HepG2 (cell line): ENCODE results near the gene ARHGAP30. TPM values are rescaled to one million over a fixed set of nuclear protein-coding genes. Genes with fewer than 3 reads are reported as not detected.

Experiments
- AFF4 ChIP-seq: sonication (generic); formaldehyde crosslinking; IDR thresholded peaks from 2 replicates; pipeline ENCODE4 v1.4.0; 2020; ENCODE audit warnings: missing genetic modification reagents
- DZIP1 ChIP-seq: sonication (generic); formaldehyde crosslinking; IDR thresholded peaks from 2 replicates; pipeline ENCODE4 v1.5.0; 2020; ENCODE audit warnings: mild to moderate bottlenecking, missing genetic modification reagents
- KAT8 ChIP-seq: IDR thresholded peaks from 2 replicates; pipeline ENCODE4 v1.6.1; 2016; ENCODE audit warnings: missing genetic modification reagents, missing compliant biosample characterization
- KMT2A ChIP-seq: sonication (generic); formaldehyde crosslinking; IDR thresholded peaks from 2 replicates; pipeline ENCODE4 v1.4.0; 2020; ENCODE audit warnings: missing genetic modification reagents
- NFYC ChIP-seq: IDR thresholded peaks from 2 replicates; pipeline ENCODE4 v1.6.1; 2016; ENCODE audit warnings: missing genetic modification reagents, missing compliant biosample characterization
- ZNF136 ChIP-seq: sonication (generic); formaldehyde crosslinking; IDR thresholded peaks from 2 replicates; pipeline ENCODE4 v1.8.1; 2022; ENCODE audit warnings: low read depth, mild to moderate bottlenecking, moderate library complexity, missing genetic modification reagents
- ZNF44 ChIP-seq: sonication (generic); formaldehyde crosslinking; IDR thresholded peaks from 2 replicates; pipeline ENCODE4 v1.5.1; 2020; ENCODE audit warnings: mild to moderate bottlenecking, missing genetic modification reagents
- ZNF574 ChIP-seq: sonication (generic); formaldehyde crosslinking; IDR thresholded peaks from 2 replicates; pipeline ENCODE4 v1.4.0; 2020; ENCODE audit warnings: missing genetic modification reagents
- ZNF614 ChIP-seq: IDR thresholded peaks from 2 replicates; pipeline ENCODE4 v1.6.1; 2018; ENCODE audit warnings: missing biosample characterization, missing genetic modification reagents, inconsistent platforms, borderline replicate concordance
- ZNF782 ChIP-seq: sonication (generic); formaldehyde crosslinking; IDR thresholded peaks from 2 replicates; pipeline ENCODE4 v1.4.0; 2020; ENCODE audit warnings: missing genetic modification reagents, mild to moderate bottlenecking, borderline replicate concordance
- polyA plus RNA-seq, 8 experiments: library from polyadenylated mRNA; depleted of rRNA in 3 of 8; stranded (reverse) in 7 of 8; unstranded in 1 of 8; fragments of >200 nt; fragmentation: Illumina TruSeq in 4 of 8; extraction: Trizol in 4 of 8; gene quantifications; 2 replicates each; pipeline versions ENCODE4 v1.2.1 to v1.2.3, GENCODE V29; 2011 to 2016; ENCODE audit warnings: low read depth in 4 of 8, missing spikeins in 1 of 8, mixed read lengths in 1 of 8; ENCODE audit not compliant: insufficient read depth in 1 of 8
- total RNA-seq, 5 experiments: library from RNA; depleted of rRNA; stranded (reverse); fragments of >200 nt; fragmentation: Illumina TruSeq; extraction: Trizol; gene quantifications; 2 replicates each; pipeline ENCODE4 v1.2.3, GENCODE V29; 2016; ENCODE audit warnings: low read depth in 1 of 5
- TF ChIP-seq, protein P1 (sequence below): IDR thresholded peaks from 2 replicates; pipeline ENCODE4 v1.4.0; 2020; ENCODE audit warnings: mild to moderate bottlenecking, missing genetic modification reagents
- TF ChIP-seq, protein P2 (sequence below): sonication (generic); formaldehyde crosslinking; IDR thresholded peaks from 2 replicates; pipeline ENCODE4 v1.8.0; 2022; ENCODE audit warnings: mild to moderate bottlenecking, missing genetic modification reagents

ARHGAP30 gene
- total and polyA plus RNA-seq, 2 of the 13 experiments (the other 11 are each of a cell fraction or from before 2014, with no cell fraction given): 0.13 to 0.20 TPM

GRCh38 chr1:161044908-161045735, 24.6 kb downstream of the ARHGAP30 start (continued):
- TF ChIP-seq ZNF574 (CRISPR knock-in tag) (peak; percentile 47; the same call in 1 of the 2 replicates), DZIP1 (no peak), KAT8 (no peak; the same call in 1 of the 2 replicates), NFYC (CRISPR knock-in tag) (0 out of 2 replicates have a peak, but pooled peaks have one; percentile 42), ZNF614 (CRISPR knock-in tag) (0 out of 2 replicates have a peak, but pooled peaks have one; percentile 42), AFF4 (CRISPR knock-in tag) (0 out of 2 replicates have a peak, but pooled peaks have one; percentile 26), ZNF782 (no peak), ZNF44 (CRISPR knock-in tag) (no peak), ZNF136 (CRISPR knock-in tag) (no peak), KMT2A (CRISPR knock-in tag) (peak; percentile 44; the same call in 1 of the 2 replicates)
- TF ChIP-seq, protein P1, sequence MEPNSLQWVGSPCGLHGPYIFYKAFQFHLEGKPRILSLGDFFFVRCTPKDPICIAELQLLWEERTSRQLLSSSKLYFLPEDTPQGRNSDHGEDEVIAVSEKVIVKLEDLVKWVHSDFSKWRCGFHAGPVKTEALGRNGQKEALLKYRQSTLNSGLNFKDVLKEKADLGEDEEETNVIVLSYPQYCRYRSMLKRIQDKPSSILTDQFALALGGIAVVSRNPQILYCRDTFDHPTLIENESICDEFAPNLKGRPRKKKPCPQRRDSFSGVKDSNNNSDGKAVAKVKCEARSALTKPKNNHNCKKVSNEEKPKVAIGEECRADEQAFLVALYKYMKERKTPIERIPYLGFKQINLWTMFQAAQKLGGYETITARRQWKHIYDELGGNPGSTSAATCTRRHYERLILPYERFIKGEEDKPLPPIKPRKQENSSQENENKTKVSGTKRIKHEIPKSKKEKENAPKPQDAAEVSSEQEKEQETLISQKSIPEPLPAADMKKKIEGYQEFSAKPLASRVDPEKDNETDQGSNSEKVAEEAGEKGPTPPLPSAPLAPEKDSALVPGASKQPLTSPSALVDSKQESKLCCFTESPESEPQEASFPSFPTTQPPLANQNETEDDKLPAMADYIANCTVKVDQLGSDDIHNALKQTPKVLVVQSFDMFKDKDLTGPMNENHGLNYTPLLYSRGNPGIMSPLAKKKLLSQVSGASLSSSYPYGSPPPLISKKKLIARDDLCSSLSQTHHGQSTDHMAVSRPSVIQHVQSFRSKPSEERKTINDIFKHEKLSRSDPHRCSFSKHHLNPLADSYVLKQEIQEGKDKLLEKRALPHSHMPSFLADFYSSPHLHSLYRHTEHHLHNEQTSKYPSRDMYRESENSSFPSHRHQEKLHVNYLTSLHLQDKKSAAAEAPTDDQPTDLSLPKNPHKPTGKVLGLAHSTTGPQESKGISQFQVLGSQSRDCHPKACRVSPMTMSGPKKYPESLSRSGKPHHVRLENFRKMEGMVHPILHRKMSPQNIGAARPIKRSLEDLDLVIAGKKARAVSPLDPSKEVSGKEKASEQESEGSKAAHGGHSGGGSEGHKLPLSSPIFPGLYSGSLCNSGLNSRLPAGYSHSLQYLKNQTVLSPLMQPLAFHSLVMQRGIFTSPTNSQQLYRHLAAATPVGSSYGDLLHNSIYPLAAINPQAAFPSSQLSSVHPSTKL (CRISPR knock-in tag): no peak
- TF ChIP-seq, protein P2, sequence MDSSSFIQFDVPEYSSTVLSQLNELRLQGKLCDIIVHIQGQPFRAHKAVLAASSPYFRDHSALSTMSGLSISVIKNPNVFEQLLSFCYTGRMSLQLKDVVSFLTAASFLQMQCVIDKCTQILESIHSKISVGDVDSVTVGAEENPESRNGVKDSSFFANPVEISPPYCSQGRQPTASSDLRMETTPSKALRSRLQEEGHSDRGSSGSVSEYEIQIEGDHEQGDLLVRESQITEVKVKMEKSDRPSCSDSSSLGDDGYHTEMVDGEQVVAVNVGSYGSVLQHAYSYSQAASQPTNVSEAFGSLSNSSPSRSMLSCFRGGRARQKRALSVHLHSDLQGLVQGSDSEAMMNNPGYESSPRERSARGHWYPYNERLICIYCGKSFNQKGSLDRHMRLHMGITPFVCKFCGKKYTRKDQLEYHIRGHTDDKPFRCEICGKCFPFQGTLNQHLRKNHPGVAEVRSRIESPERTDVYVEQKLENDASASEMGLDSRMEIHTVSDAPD (CRISPR knock-in tag): no peak
